T-helper 2 cell treated with Interferon-gamma antibody and Interleukin-4, amounts not matched to agents 100 ng/mL and 5 ng/mL, for 36 hours (primary cell): ENCODE results near the gene CCDC88A. TPM values are rescaled to one million over a fixed set of nuclear protein-coding genes. Genes with fewer than 3 reads are reported as not detected.

ENCODE experiments used
- intact Hi-C: fragments of 100-400 bp; cut with micrococcal nuclease; formaldehyde crosslinking; loops from one replicate; pipeline ENCODE4 v1.15.1; 2023
- total RNA-seq: library from RNA; stranded (reverse); gene quantifications from 2 replicates; pipeline ENCODE4 v1.2.3, GENCODE V29; 2022

Gene CCDC88A
- total RNA-seq, 1 donor from 2014 or later: 14.4 TPM

DNA sequence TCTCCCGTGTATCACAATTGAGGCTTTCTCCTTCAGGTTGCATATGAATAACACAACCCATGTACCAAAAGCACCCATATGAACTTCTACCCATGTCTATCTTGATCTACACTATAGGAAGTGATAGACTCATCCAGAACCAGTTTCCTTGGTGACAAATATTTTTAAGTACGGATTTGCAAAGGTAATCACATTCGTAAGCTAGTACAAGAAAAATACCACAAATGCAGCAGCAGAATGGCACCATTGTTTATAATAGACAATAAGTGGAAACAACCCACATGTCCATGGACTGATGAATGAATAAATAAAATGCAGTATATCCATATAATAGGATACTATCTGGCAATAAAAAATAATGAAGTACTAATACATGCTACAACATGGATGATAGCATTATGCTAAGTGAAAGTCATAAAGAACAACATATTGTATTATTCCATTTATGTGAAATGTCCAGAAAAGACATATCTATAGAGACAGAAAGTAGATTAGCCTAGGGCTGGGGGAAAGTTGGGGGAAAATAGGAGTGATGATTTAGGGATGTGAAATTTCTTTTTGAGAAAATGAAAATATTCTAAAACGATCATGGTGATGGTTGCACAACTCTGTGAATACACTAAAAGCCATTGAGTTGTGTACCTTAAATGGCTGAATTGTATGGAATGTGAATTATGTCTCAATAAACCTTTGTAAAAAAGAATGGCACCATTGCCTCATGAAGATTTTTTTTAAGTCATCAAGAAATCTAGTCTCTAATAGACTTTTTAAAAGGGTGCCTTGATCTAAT, 3.4 kb upstream of the CCDC88A start:
- intact Hi-C loops: loop anchor here (5.0 to 10.0 kb wide), 2 partner anchors 109 to 698 kb away; partner anchors contain the start of gene EML6

- intact Hi-C loops: loop anchor here (2.0 to 10.0 kb wide), 3 partner anchors 25 to 697 kb away; partner anchors contain the start of gene EML6
Observed at GRCh38 chr2:55421326-55421725, 1.7 kb upstream of the CCDC88A start.

- intact Hi-C loops: loop anchor here (1.0 to 10.0 kb wide), 5 partner anchors 11 to 696 kb away; partner anchors contain the start of gene EML6
Observed at GRCh38 chr2:55420871-55421270, 1.2 kb upstream of the CCDC88A start.

DNA sequence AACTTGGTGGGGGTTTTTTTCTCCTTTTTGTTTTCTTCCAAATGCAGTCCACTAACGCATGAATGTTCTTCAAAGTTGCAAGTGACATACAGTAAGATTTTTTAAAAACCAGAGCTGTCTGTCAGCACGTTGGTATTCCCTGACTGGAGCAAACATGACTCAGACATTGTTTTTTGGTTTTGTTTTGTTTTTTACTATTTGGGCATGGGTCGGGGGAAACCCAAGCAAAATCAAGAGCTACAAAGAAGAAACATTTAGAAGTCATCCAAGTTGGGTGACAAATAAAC, 726 bp upstream of the CCDC88A start:
- intact Hi-C loops: loop anchor here (1.0 to 10.0 kb wide), 5 partner anchors 12 to 696 kb away; partner anchors contain the start of gene EML6

- intact Hi-C loops: loop anchor here (1.0 to 5.0 kb wide), 4 partner anchors 100 to 274 kb away; partner anchors contain the start of genes CFAP36 and PNPT1
Observed at GRCh38 chr2:55419233-55419678, 400 bp downstream of the CCDC88A start.

DNA sequence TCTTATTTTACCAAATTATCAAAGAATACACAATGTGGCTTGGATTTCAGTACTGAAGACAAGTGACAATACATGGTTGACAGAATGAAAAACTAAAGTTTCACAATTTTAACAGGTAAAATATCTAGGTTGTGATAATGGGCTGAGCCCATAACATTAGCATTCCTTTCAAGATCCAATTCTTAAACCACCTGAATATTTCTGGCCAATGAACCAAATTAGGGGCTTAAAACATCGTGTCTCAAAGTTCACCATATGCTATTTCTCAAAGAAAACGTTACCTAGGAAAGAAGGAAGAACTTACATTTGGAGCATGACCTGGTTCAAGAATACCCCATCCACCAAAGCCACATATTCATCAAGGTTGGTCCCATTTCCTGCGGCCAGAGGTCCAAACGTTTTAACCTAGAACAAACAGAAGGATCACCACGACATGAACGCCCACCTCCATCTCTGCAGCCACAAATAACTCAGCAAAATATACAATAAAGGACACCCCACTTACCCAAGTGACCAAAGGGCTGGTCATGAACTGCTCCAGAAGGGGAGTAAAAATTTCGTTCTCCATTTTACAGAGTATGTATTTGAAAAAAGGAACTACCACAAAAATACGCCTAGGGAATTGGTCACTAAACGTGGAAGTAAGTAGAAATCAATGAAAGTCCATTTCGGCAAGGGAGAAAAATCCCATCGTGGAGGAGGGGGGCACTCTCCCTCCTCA, 984 bp downstream of the CCDC88A start:
- intact Hi-C loops: loop anchor here (1.0 to 5.0 kb wide), 4 partner anchors 101 to 274 kb away; partner anchors contain the start of genes CFAP36 and PNPT1

GRCh38 chr2:55418072-55418471, 1.6 kb downstream of the CCDC88A start:
- intact Hi-C loops: loop anchor here (2.0 to 5.0 kb wide), 2 partner anchors 136 to 275 kb away; partner anchors contain the start of gene PNPT1

- intact Hi-C loops: loop anchor here (5.0 kb wide), 1 partner anchor 135 kb away; no protein-coding TSS in a partner anchor
Observed at GRCh38 chr2:55416786-55417568, 2.7 kb downstream of the CCDC88A start.

DNA sequence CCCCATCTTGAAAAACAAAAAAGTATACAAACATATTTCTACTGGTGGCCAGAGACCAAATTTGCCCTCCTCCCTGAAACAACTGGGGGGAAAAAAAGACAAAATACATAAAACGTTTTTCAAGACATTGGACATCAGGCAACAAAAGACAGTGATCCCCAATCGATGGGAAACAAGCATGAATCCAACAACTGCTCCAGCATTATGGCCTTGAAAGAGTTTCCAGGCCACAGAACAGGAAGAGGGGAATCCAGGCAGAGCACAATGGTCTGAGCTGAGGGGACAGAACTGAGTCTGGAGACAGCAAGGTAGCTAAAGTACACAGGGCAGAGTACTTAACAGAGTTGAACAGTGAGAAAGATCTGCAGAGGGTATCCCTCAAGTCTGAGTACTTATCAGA, 4.4 kb downstream of the CCDC88A start:
- intact Hi-C loops: loop anchor here (5.0 kb wide), 1 partner anchor 133 kb away; no protein-coding TSS in a partner anchor

DNA sequence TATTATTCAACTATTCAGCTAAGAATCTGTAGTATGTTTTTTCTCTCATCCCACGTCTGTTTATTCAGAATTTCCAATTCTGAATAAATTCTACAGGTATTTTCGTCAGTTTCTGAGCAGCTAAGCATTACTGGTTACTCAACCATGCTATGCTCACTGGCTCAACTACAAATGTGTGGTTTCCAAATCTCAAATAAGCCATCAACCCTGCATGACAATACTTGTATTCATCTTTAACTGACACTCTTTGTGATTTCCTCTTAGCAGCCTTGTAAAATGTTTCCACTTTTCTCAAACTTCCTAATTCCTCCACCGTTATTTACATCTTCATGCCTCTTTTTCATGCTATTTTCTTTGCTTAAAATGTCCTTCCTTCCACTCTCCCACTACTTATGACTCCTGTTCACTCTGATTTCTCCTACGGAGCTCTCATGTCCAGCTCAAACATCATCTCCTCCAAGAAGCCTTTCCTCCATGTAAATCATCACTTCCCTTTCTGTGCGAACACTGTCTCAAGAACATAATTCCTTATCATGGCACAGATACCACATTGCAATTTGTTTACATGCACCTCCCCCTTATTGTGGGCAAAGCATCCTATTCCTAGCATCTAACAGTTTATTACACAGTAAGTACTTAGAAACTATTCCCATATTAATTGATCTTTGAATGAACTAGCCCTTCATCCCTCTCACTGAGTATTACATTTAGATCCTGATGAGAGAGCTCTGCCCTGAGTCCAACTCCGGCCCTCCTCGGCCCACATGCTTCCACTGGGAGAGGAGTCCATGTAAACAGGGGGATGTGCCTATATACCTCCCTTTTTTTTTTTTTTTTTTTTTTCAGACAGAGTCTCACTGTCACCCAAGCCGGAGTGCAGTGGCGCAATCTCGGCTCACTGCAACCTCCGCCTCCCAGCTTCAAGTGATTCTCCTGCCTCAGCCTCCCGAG, 10.5 kb downstream of the CCDC88A start:
- intact Hi-C loops: no loop called here

DNA sequence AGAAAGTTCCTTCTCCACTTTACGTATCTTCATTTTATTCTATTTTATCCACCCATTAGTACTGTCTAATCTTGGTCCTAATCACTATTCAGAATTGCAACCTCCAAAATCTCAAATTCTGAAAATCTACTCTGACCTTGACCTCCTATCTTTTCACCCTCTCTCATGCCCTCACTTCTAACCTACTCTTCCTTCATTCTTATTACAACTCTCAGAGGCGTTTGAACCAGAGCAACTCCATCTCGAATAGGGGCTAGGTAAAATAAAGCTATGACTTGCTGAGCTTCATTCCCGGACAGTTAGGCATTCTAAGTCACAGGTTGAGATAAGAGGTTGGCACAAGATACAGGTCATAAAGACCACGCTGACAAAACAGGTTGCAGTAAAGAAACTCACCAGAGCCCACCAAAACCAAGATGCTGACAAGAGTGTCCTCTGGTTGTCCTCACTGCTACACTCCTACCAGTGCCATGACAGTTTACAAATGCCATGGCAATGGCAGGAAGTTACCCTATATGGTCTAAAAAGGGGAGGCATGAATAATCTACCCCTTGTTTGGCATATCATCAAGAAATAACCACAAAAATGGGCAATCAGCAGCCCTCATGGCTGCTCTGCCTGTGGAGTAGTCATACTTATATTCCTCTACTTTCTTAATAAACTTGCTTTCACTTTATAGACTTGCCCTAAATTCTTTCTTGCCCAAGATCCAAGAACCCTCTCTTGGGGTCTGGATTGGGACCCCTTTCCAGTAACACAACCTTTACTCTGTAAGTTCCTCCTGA, 11.4 kb downstream of the CCDC88A start:
- intact Hi-C loops: no loop called here

DNA sequence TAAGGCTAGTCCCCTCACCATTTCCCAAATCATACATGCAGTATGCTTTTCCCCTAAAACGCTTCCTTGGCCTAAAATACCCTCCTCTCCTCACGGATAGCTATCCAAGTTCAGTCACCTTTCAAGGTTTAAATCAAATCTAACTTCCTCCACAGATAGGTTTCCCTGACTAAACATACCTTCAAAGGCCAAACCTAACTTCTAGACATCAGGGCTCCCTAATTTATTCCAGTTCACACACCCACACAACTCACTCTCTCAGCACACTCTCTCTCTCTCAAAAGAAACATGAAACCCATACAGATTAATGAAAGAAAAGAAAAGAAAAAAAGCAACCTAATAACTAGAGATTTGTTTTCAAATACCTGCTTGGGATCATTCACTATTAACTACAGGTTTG, 14.5 kb downstream of the CCDC88A start:
- intact Hi-C loops: no loop called here

DNA sequence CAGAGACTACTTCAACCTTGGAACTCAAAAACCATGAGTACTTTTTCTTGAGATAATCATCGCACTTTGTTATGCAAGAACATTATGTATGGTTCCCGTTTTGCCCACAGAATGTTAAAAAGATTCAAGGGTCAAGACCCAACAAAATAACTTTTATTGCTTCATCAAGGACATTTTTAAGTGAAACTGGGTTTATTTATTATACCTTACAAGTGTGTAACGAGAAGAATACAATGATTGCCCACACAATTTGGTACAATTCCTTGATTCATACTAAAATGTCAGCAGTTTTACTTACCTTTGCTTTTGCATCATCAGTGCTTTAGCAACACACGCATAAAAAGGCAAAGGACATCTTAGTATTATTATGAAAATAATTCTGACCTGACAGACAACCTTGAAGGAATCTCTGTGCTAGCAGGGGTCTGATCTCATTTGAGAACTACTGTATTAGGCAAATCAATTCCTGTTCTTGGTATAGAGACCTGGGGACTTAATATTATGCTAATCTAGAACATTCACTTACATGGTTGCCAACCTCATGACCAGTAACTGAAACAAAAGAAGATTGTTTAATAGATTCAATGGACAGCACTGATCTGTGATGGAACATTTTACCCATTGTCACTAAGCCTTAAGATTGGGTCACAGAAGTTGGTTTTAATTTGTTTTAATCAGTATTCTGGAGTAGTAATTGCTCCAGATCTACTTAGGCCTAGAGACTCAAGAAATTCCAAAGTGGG, 16.2 kb downstream of the CCDC88A start:
- intact Hi-C loops: no loop called here

DNA sequence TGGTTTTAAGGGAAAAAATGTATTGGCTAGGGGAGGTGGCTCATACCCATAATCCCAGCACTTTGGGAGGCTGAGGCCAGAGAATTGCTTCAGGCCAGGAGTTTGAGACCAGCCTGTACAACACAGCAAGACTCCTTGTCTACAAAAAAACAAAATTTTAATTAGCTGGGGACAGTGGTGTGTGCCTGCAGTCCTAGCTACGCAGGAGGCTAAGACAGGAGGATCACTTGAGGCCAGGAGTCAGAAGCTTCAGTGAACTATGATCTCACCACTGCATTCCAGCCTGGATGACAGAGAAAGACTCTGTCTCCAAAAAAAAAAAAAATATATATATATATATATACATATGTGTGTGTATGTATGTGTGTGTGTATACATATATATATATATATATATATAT, 18.5 kb downstream of the CCDC88A start:
- intact Hi-C loops: no loop called here

GRCh38 chr2:55400332-55400731, 19.3 kb downstream of the CCDC88A start:
- intact Hi-C loops: no loop called here

DNA sequence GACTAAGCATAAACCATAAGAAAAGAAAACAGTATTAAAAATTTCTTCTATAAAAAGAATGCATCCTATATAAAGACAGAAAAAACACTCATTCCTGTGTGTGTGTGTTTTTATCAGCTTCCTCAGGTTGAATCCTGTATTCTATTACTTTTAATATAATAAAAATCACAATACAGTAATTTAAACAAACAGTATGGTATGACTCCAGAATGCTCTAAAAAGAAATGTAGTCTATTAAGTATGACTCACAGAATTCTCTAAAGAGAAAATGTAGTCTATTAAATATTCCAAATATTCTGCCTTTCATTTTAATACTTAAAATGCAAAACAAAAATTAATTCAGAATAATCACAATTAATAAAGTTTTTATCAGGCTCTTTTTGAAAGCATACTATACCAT, 19.8 kb downstream of the CCDC88A start:
- intact Hi-C loops: no loop called here

DNA sequence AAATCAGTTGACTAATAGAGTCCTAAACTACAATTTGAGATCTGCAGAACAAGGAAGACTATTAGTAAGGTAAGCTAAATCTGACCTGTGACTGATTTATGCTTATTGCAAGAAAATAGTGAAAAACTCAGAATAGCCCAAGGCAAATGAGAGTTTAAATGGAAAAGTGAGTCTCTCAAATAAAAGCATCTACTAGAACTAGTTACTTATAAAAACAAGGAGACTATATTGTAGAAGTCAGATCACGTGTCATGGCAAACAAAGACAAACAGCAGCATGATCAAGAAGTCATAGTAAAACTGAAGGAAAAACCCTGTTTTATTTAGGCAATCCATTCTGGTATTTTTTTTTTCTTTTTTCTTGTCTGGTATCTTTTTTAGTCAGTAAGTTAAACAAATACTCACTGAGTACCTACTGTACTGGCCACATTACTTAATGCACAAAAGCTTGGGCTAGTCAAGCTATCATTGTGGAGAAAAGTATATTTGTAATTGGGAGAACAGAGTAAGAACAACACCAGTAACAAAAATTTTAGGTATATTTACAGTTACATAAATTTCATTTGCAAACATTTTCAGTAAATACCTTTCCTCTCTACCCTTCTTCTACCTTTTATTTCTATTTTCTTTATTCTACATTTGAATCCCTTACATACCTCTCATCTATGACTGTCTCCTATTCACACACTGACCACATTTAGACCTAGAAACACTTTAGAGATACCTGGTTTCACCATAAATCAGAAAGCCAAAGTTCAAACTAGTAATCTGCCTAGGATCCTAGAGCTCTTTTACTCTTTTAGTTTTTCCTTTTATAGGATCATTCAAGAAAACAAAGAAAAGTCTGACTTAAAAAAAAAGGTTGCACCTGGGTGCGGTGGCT, 23.7 kb downstream of the CCDC88A start:
- intact Hi-C loops: no loop called here
